Measurements from ENCODE around the gene RUNX2. TPM values are rescaled to one million over a fixed set of nuclear protein-coding genes. Genes with fewer than 3 reads are reported as not detected.

Gene RUNX2
- total RNA-seq, 1 donor from 2014 or later = 34.1 TPM

- no peak for DNase-seq (ENCODE audit: low read depth)
Observed at GRCh38 chr6:45351076-45351475, 22.9 kb downstream of the RUNX2 start.

- DNase-seq (ENCODE audit: low read depth) = peak; percentile 25
Observed at GRCh38 chr6:45351667-45352066, 23.5 kb downstream of the RUNX2 start.

- DNase-seq (ENCODE audit: low read depth) = no peak
Observed at GRCh38 chr6:45353654-45354053, 25.5 kb downstream of the RUNX2 start.

GRCh38 chr6:45364466-45364865 lies 36.3 kb downstream of the RUNX2 start:
- no peak for DNase-seq (ENCODE audit: low read depth)

GRCh38 chr6:45365036-45365435 lies 36.9 kb downstream of the RUNX2 start:
- no peak for DNase-seq (ENCODE audit: low read depth)

GRCh38 chr6:45366534-45366933 lies 38.4 kb downstream of the RUNX2 start:
- no peak for DNase-seq (ENCODE audit: low read depth)

GRCh38 chr6:45367999-45368398 lies 39.9 kb downstream of the RUNX2 start:
- no peak for DNase-seq (ENCODE audit: low read depth)

GRCh38 chr6:45369870-45370269 lies 41.7 kb downstream of the RUNX2 start:
- no peak for DNase-seq (ENCODE audit: low read depth)

GRCh38 chr6:45371924-45372573 lies 43.9 kb downstream of the RUNX2 start:
- DNase-seq (ENCODE audit: low read depth) = no peak

- DNase-seq (ENCODE audit: low read depth) = no peak
Observed at GRCh38 chr6:45375449-45375848, 47.3 kb downstream of the RUNX2 start.

- DNase-seq (ENCODE audit: low read depth) = peak; percentile 23
Observed at GRCh38 chr6:45376310-45377042, 48.3 kb downstream of the RUNX2 start.

GRCh38 chr6:45377043-45377553 lies 49.0 kb downstream of the RUNX2 start:
- peak; percentile 32 for DNase-seq (ENCODE audit: low read depth)

GRCh38 chr6:45377554-45378333 lies 49.6 kb downstream of the RUNX2 start, which contains the start of gene SUPT3H:
SUPT3H (minus strand) TSS chr6:45377934.
- DNase-seq (ENCODE audit: low read depth) = peak; percentile 74

- DNase-seq (ENCODE audit: low read depth) = no peak
Observed at GRCh38 chr6:45378334-45378926, 50.3 kb downstream of the RUNX2 start.

- DNase-seq (ENCODE audit: low read depth) = no peak
Observed at GRCh38 chr6:45382391-45382790, 54.3 kb downstream of the RUNX2 start.

- no peak for DNase-seq (ENCODE audit: low read depth)
Observed at GRCh38 chr6:45386501-45386900, 58.4 kb downstream of the RUNX2 start.

- no peak for DNase-seq (ENCODE audit: low read depth)
Observed at GRCh38 chr6:45387236-45387635, 59.1 kb downstream of the RUNX2 start.

- DNase-seq (ENCODE audit: low read depth) = no peak
Observed at GRCh38 chr6:45388328-45388727, 60.2 kb downstream of the RUNX2 start.

- DNase-seq (ENCODE audit: low read depth) = no peak
Observed at GRCh38 chr6:45394586-45395095, 66.5 kb downstream of the RUNX2 start.

- no peak for DNase-seq (ENCODE audit: low read depth)
Observed at GRCh38 chr6:45398075-45398813, 70.1 kb downstream of the RUNX2 start.

GRCh38 chr6:45400021-45400420 lies 71.9 kb downstream of the RUNX2 start:
- no peak for DNase-seq (ENCODE audit: low read depth)

Data from renal cortical epithelial cell (primary cell).